IMR-90 (cell line): ENCODE measurements around the gene GGT5.

Experiments used
- CEBPB ChIP-seq: IDR thresholded peaks from 2 replicates; pipeline ENCODE4 v1.6.1; 2012; ENCODE audit warnings: low read depth, low read length, improper control_type of control experiment
- CTCF ChIP-seq: conservative IDR thresholded peaks from 2 replicates; pipeline ENCODE4 v1.5.1; 2012; ENCODE audit warnings: mild to moderate bottlenecking, low read depth, low read length, improper control_type of control experiment
- ELK1 ChIP-seq: fragments of 150-350 bp; IDR thresholded peaks from 2 replicates; pipeline ENCODE4 v1.6.1; 2016; ENCODE audit warnings: low read depth, mild to moderate bottlenecking, low read length, moderate library complexity, borderline replicate concordance
- MAFK ChIP-seq: IDR thresholded peaks from 2 replicates; pipeline ENCODE4 v1.6.1; 2012; ENCODE audit warnings: low read depth, low read length, improper control_type of control experiment
- MAZ ChIP-seq: IDR thresholded peaks from 2 replicates; pipeline ENCODE4 v1.6.1; 2012; ENCODE audit warnings: low read depth, mild to moderate bottlenecking, low read length, improper control_type of control experiment, moderate library complexity, borderline replicate concordance
- MXI1 ChIP-seq: IDR thresholded peaks from 2 replicates; pipeline ENCODE4 v1.6.1; 2012; ENCODE audit warnings: low read depth, mild to moderate bottlenecking, low read length, moderate library complexity, borderline replicate concordance
- NFE2L2 ChIP-seq: fragments of 150-350 bp; IDR thresholded peaks from 2 replicates; pipeline ENCODE4 v1.6.1; 2016; ENCODE audit warnings: low read depth, mild to moderate bottlenecking, low read length
- POLR2A ChIP-seq: IDR thresholded peaks from 2 replicates; pipeline ENCODE4 v1.6.1; 2012; ENCODE audit warnings: mild to moderate bottlenecking, low read depth, low read length
- RAD21 ChIP-seq: IDR thresholded peaks from 2 replicates; pipeline ENCODE4 v1.6.1; 2012; ENCODE audit warnings: low read length, improper control_type of control experiment
- RFX5 ChIP-seq: IDR thresholded peaks from 2 replicates; pipeline ENCODE4 v1.8.0; 2012; ENCODE audit warnings: low read depth, mild to moderate bottlenecking, low read length, moderate library complexity
- USF2 ChIP-seq: fragments of 150-350 bp; IDR thresholded peaks from 2 replicates; pipeline ENCODE4 v1.6.1; 2017; ENCODE audit warnings: mild to moderate bottlenecking, antibody characterized with exemption, low read length, low read depth

- TF ChIP-seq POLR2A = no peak
- TF ChIP-seq CTCF = no peak
- TF ChIP-seq RAD21 = no peak
- no peak for TF ChIP-seq NFE2L2
- no peak for TF ChIP-seq MAFK
- no peak for TF ChIP-seq MXI1
- TF ChIP-seq MAZ = no peak
- no peak for TF ChIP-seq USF2
- TF ChIP-seq CEBPB = no peak
- TF ChIP-seq ELK1 = no peak
- no peak for TF ChIP-seq RFX5
Measured at GRCh38 chr22:24209016-24209415, 35.9 kb downstream of the GGT5 start.
